ENCODE data around the gene SDC1.

DNA sequence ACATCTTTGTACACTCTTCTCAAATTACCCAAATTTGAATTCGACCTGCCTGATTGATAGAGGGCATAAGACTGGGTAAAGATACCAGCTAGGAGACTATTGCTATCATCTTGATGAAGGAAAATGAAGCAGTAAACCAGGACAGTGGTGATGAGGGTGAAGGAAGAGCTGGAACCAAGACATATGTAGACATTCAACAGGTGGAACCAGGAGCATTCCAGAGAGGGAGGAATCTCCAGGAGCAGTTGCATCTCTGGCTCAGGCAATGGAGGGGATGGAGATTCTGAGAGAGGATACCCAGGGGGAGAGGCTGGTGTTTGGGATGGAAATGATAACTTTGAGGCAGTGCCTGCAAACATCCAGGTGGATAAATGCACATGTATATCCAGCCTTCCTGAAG is 41.6 kb downstream of the SDC1 start:
- TF ChIP-seq CTCF (IDR thresholded peaks at IDR 0.05) (no peak), POLR2A (IDR thresholded peaks at IDR 0.05) (no peak)

All from right lobe of liver (tissue), 4 donors.